ENCODE results near the gene OMD.

- no peak for TF ChIP-seq POLR2A (IDR thresholded peaks at IDR 0.05; ENCODE audit: borderline replicate concordance, extremely low read depth, insufficient read depth, insufficient read length)
- TF ChIP-seq CTCF (IDR thresholded peaks at IDR 0.05 in 2 of 3, conservative IDR thresholded peaks at IDR 0.05 in 1 of 3; ENCODE audit: borderline replicate concordance in 1 of 3, insufficient read depth in 1 of 3, low read depth in 2 of 3, low read length in 2 of 3) = no peak
- no peak for TF ChIP-seq JUND (IDR thresholded peaks at IDR 0.05)
- no peak for TF ChIP-seq TCF7L2 (IDR thresholded peaks at IDR 0.05; ENCODE audit: borderline replicate concordance, extremely low read depth, insufficient read depth, insufficient read length)
- no peak for TF ChIP-seq ATF3 (IDR thresholded peaks at IDR 0.05)
- no peak for TF ChIP-seq SP1 (IDR thresholded peaks at IDR 0.05; ENCODE audit: low read depth)
- no peak for TF ChIP-seq EZH2 (IDR thresholded peaks at IDR 0.05)
Measured at GRCh38 chr9:92432350-92432749, 8.1 kb upstream of the OMD start.
